ENCODE measurements around the gene CDK11B. TPM values are rescaled to one million over a fixed set of nuclear protein-coding genes. Genes with fewer than 3 reads are reported as not detected.
"Not testable (repeated sequence)": the region's sequence is repeated elsewhere in the genome, so short reads cannot be mapped to it uniquely, and the experiment has no call there.

CDK11B gene
- total and polyA plus RNA-seq, 2 of the 8 experiments (the other 6 are each of a cell fraction or from before 2014, with no cell fraction given): 11.1 to 31.9 TPM

DNA sequence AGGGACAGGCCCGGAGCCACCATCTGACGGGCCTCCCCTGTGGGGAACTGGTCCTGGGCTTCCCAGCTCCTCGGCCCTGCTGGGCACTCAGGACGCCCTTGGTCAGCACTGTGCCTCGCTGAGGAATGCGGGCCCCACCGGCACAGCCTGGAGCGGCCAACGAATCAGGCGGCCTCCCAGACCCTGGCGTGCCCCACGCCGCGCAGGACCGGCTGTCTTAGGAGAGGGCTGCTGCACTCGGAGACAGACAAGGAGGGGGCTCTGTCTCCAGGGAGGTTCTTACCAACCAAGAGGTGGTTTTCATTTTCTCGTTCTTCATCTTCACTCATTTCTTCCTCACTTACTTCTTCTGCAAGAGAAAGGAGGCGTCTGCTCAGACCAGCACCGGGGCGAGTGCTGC lies 49.1 kb upstream of the CDK11B start:
- H3K27ac ChIP-seq (ENCODE audit: low read depth, low read length); POLR2A ChIA-PET (ENCODE audit: partially characterized antibody); H2BK5ac ChIP-seq (ENCODE audit: low read depth, low read length); H3K4me2 ChIP-seq (ENCODE audit: insufficient read depth in 1 of 2, low read depth in 2 of 2, low read length in 2 of 2); H3K56ac ChIP-seq (replicated peaks; ENCODE audit: insufficient read length, low read depth, low read length); H2BK15ac ChIP-seq (ENCODE audit: low read length); H3K79me2 ChIP-seq (ENCODE audit: control insufficient read depth in 1 of 2, insufficient read depth in 2 of 2, low read length in 2 of 2); H2BK12ac ChIP-seq (ENCODE audit: low read depth, low read length); DNase-seq (ENCODE audit: low read depth in 1 of 2, low spot score in 2 of 2); H3K79me1 ChIP-seq (ENCODE audit: low read depth, low read length); H3K9me3 ChIP-seq (ENCODE audit: insufficient read depth in 2 of 2, low read depth in 1 of 2, low read length in 1 of 2); H3K18ac ChIP-seq (ENCODE audit: extremely low read depth, low read length); H4K91ac ChIP-seq (replicated peaks; ENCODE audit: insufficient read length, low read length); H3K14ac ChIP-seq (ENCODE audit: insufficient read length); H2BK20ac ChIP-seq (ENCODE audit: low read length); H3K9ac ChIP-seq (replicated peaks in 1 of 4; ENCODE audit: extremely low read depth in 1 of 4, low read depth in 3 of 4, low read length in 3 of 4); FAIRE-seq; H2AK5ac ChIP-seq (ENCODE audit: low read depth, low read length); H4K8ac ChIP-seq (ENCODE audit: extremely low read depth, insufficient read depth, low read length); H3K4ac ChIP-seq (replicated peaks; ENCODE audit: insufficient read length, low read depth, low read length); H2BK120ac ChIP-seq (replicated peaks; ENCODE audit: low read depth, low read length); H3K4me3 ChIP-seq (ENCODE audit: extremely low read depth in 1 of 4, insufficient read depth in 2 of 4, low read depth in 3 of 4, low read length in 4 of 4); CTCF ChIA-PET (ENCODE audit: partially characterized antibody); H3K27me3 ChIP-seq (replicated peaks in 1 of 4; ENCODE audit: control insufficient read depth in 3 of 4, extremely low read depth in 1 of 4, insufficient read depth in 3 of 4, low read length in 3 of 4); H4K5ac ChIP-seq (ENCODE audit: insufficient read length, low read depth, low read length); H3K23me2 ChIP-seq (ENCODE audit: low read depth, low read length); H2AFZ ChIP-seq (ENCODE audit: low read length); H3K23ac ChIP-seq (ENCODE audit: insufficient read length); H3K4me1 ChIP-seq (replicated peaks in 1 of 4; ENCODE audit: control insufficient read depth in 3 of 4, insufficient read depth in 4 of 4, low read length in 3 of 4); H4K20me1 ChIP-seq (replicated peaks in 1 of 2; ENCODE audit: control insufficient read depth in 1 of 2, insufficient read depth in 2 of 2, low read length in 2 of 2): not testable (repeated sequence)
- 96% methylated on average over 5 of the region's 20 CpGs; no CpG with 5 or more reads in 1 of the 2 experiments for WGBS, 2 experiments (ENCODE audit: extremely low coverage in 1 of 2, insufficient coverage in 1 of 2, insufficient read length in 1 of 2, insufficient replicate concordance in 2 of 2, low coverage in 1 of 2, low lambda C conversion rate in 2 of 2, missing lambda C conversion rate in 1 of 2)
- H3K36me3 ChIP-seq (ENCODE audit: control insufficient read depth in 2 of 4, insufficient read depth in 4 of 4, low read length in 3 of 4): peaks cover 0 to 17% (median 1%) of the 10 kb centered on the region in 4 experiments; a peak in 2 of 8 replicates

DNA sequence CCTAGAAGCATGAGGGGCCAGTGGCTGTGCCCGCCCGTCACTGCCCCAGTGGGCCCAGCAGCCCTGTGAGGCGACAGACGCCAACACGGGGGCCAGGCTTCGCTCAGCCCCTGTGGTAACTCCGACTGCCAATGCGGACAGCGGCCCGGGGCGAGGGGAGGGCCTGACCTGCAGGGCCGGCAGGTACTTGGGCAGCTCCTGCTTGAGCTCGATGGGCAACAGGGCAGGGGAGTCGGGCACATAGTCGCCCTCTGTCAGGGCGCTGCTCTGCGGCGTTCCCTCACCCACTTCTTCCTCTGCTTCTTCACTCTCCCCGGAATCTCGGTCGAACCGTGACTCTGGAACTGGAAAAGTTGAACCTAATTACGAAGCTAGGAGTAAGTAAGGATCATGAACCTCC lies 48.4 kb upstream of the CDK11B start:
- H4K91ac ChIP-seq (replicated peaks; ENCODE audit: insufficient read length, low read length); H3K27ac ChIP-seq (ENCODE audit: low read depth, low read length); H3K23ac ChIP-seq (ENCODE audit: insufficient read length); H2BK5ac ChIP-seq (ENCODE audit: low read depth, low read length); H2BK120ac ChIP-seq (replicated peaks; ENCODE audit: low read depth, low read length); H3K4me3 ChIP-seq (ENCODE audit: extremely low read depth in 1 of 4, insufficient read depth in 2 of 4, low read depth in 3 of 4, low read length in 4 of 4); H4K20me1 ChIP-seq (replicated peaks in 1 of 2; ENCODE audit: control insufficient read depth in 1 of 2, insufficient read depth in 2 of 2, low read length in 2 of 2); H2AK5ac ChIP-seq (ENCODE audit: low read depth, low read length); POLR2A ChIA-PET (ENCODE audit: partially characterized antibody); H2BK20ac ChIP-seq (ENCODE audit: low read length); H3K56ac ChIP-seq (replicated peaks; ENCODE audit: insufficient read length, low read depth, low read length); H3K4me1 ChIP-seq (replicated peaks in 1 of 4; ENCODE audit: control insufficient read depth in 3 of 4, insufficient read depth in 4 of 4, low read length in 3 of 4); H2AFZ ChIP-seq (ENCODE audit: low read length); H3K27me3 ChIP-seq (replicated peaks in 1 of 4; ENCODE audit: control insufficient read depth in 3 of 4, extremely low read depth in 1 of 4, insufficient read depth in 3 of 4, low read length in 3 of 4); H2BK15ac ChIP-seq (ENCODE audit: low read length); H3K18ac ChIP-seq (ENCODE audit: extremely low read depth, low read length); H3K79me2 ChIP-seq (ENCODE audit: control insufficient read depth in 1 of 2, insufficient read depth in 2 of 2, low read length in 2 of 2); H4K5ac ChIP-seq (ENCODE audit: insufficient read length, low read depth, low read length); H3K23me2 ChIP-seq (ENCODE audit: low read depth, low read length); FAIRE-seq; H3K14ac ChIP-seq (ENCODE audit: insufficient read length); H3K9me3 ChIP-seq (ENCODE audit: insufficient read depth in 2 of 2, low read depth in 1 of 2, low read length in 1 of 2); DNase-seq (ENCODE audit: low read depth in 1 of 2, low spot score in 2 of 2); CTCF ChIA-PET (ENCODE audit: partially characterized antibody); H3K9ac ChIP-seq (replicated peaks in 1 of 4; ENCODE audit: extremely low read depth in 1 of 4, low read depth in 3 of 4, low read length in 3 of 4); H4K8ac ChIP-seq (ENCODE audit: extremely low read depth, insufficient read depth, low read length); H3K4ac ChIP-seq (replicated peaks; ENCODE audit: insufficient read length, low read depth, low read length); H3K4me2 ChIP-seq (ENCODE audit: insufficient read depth in 1 of 2, low read depth in 2 of 2, low read length in 2 of 2); H3K79me1 ChIP-seq (ENCODE audit: low read depth, low read length); H2BK12ac ChIP-seq (ENCODE audit: low read depth, low read length): not testable (repeated sequence)
- H3K36me3 ChIP-seq (ENCODE audit: control insufficient read depth in 2 of 4, insufficient read depth in 4 of 4, low read length in 3 of 4): peaks cover 0 to 17% (median 1%) of the 10 kb centered on the region in 4 experiments; a peak in 2 of 8 replicates
- 92% methylated on average over 6 of the region's 23 CpGs; no CpG with 5 or more reads in 1 of the 2 experiments for WGBS, 2 experiments (ENCODE audit: extremely low coverage in 1 of 2, insufficient coverage in 1 of 2, insufficient read length in 1 of 2, insufficient replicate concordance in 2 of 2, low coverage in 1 of 2, low lambda C conversion rate in 2 of 2, missing lambda C conversion rate in 1 of 2)
